HepG2 (cell line): Measurements from ENCODE around the gene MCMBP. TPM values are rescaled to one million over a fixed set of nuclear protein-coding genes. Genes with fewer than 3 reads are reported as not detected.

ENCODE experiments used
- BCLAF1 ChIP-seq: fragments of 450-650 bp; IDR thresholded peaks from 2 replicates; pipeline ENCODE4 v1.6.1; 2017; ENCODE audit warnings: mild to moderate bottlenecking
- FOXM1 ChIP-seq: sonication (generic); formaldehyde crosslinking; IDR thresholded peaks from 2 replicates; pipeline ENCODE4 v1.5.0; 2020; ENCODE audit warnings: missing genetic modification reagents
- HMG20A ChIP-seq: IDR thresholded peaks from 2 replicates; pipeline ENCODE4 v1.6.1; 2016; ENCODE audit warnings: borderline replicate concordance
- JUN ChIP-seq: sonication (generic); formaldehyde crosslinking; IDR thresholded peaks from 2 replicates; pipeline ENCODE4 v1.4.0; 2020; ENCODE audit warnings: mild to moderate bottlenecking, missing genetic modification reagents
- MAFK ChIP-seq, 2 experiments: IDR thresholded peaks in 1 of 2; conservative IDR thresholded peaks in 1 of 2; 2 replicates each; pipeline ENCODE4 v1.6.1; 2011; ENCODE audit warnings: improper control_type of control experiment in 2 of 2, low read length in 2 of 2
- NFKB2 ChIP-seq: sonication (generic); formaldehyde crosslinking; IDR thresholded peaks from 2 replicates; pipeline ENCODE4 v1.4.0; 2020; ENCODE audit warnings: missing genetic modification reagents, borderline replicate concordance
- PBX3 ChIP-seq: sonication (generic); formaldehyde crosslinking; IDR thresholded peaks from 2 replicates; pipeline ENCODE4 v1.8.1; 2023; ENCODE audit warnings: missing genetic modification reagents, inconsistent platforms, borderline replicate concordance
- SALL2 ChIP-seq: sonication (generic); formaldehyde crosslinking; IDR thresholded peaks from 2 replicates; pipeline ENCODE4 v1.8.1; 2023; ENCODE audit warnings: mild to moderate bottlenecking, missing genetic modification reagents, inconsistent platforms
- SKI ChIP-seq: fragments of 450-650 bp; IDR thresholded peaks from one replicate; pipeline ENCODE4 v1.6.1; 2018; ENCODE audit warnings: mild to moderate bottlenecking; ENCODE audit not compliant: partially characterized antibody
- ZFP82 ChIP-seq: sonication (generic); formaldehyde crosslinking; IDR thresholded peaks from 2 replicates; pipeline ENCODE4 v1.5.1; 2020; ENCODE audit warnings: mild to moderate bottlenecking, missing genetic modification reagents, borderline replicate concordance
- ZNF296 ChIP-seq: sonication (generic); formaldehyde crosslinking; conservative IDR thresholded peaks from 2 replicates; pipeline ENCODE4 v1.5.0; 2020; ENCODE audit warnings: mild to moderate bottlenecking, missing genetic modification reagents
- ZNF761 ChIP-seq: sonication (generic); formaldehyde crosslinking; conservative IDR thresholded peaks from 2 replicates; pipeline ENCODE4 v1.4.0; 2020; ENCODE audit warnings: mild to moderate bottlenecking, missing genetic modification reagents
- ZNF792 ChIP-seq: IDR thresholded peaks from 2 replicates; pipeline ENCODE4 v1.6.1; 2016
- polyA plus RNA-seq, 8 experiments: library from polyadenylated mRNA; depleted of rRNA in 3 of 8; stranded (reverse) in 7 of 8; unstranded in 1 of 8; fragments of >200 nt; fragmentation: Illumina TruSeq in 4 of 8; extraction: Trizol in 4 of 8; gene quantifications; 2 replicates each; pipeline versions ENCODE4 v1.2.1 to v1.2.3, GENCODE V29; 2011 to 2016; ENCODE audit warnings: low read depth in 4 of 8, missing spikeins in 1 of 8, mixed read lengths in 1 of 8; ENCODE audit not compliant: insufficient read depth in 1 of 8
- total RNA-seq, 5 experiments: library from RNA; depleted of rRNA; stranded (reverse); fragments of >200 nt; fragmentation: Illumina TruSeq; extraction: Trizol; gene quantifications; 2 replicates each; pipeline ENCODE4 v1.2.3, GENCODE V29; 2016; ENCODE audit warnings: low read depth in 1 of 5
- TF ChIP-seq, protein P1 (sequence below): sonication (generic); formaldehyde crosslinking; IDR thresholded peaks from 2 replicates; pipeline ENCODE4 v1.5.1; 2020; ENCODE audit warnings: missing genetic modification reagents, mild to moderate bottlenecking, borderline replicate concordance
- TF ChIP-seq, protein P2 (sequence below): sonication (generic); formaldehyde crosslinking; IDR thresholded peaks from 2 replicates; pipeline ENCODE4 v1.9.0; 2021; ENCODE audit warnings: mild to moderate bottlenecking, missing genetic modification reagents

The MCMBP gene
- total and polyA plus RNA-seq, 2 of the 13 experiments (the other 11 are each of a cell fraction or from before 2014, with no cell fraction given), result 35.7 to 62.4 TPM

- TF ChIP-seq BCLAF1, result no peak
- peak; percentile 93 for TF ChIP-seq NFKB2 (CRISPR knock-in tag)
- TF ChIP-seq, protein P1, sequence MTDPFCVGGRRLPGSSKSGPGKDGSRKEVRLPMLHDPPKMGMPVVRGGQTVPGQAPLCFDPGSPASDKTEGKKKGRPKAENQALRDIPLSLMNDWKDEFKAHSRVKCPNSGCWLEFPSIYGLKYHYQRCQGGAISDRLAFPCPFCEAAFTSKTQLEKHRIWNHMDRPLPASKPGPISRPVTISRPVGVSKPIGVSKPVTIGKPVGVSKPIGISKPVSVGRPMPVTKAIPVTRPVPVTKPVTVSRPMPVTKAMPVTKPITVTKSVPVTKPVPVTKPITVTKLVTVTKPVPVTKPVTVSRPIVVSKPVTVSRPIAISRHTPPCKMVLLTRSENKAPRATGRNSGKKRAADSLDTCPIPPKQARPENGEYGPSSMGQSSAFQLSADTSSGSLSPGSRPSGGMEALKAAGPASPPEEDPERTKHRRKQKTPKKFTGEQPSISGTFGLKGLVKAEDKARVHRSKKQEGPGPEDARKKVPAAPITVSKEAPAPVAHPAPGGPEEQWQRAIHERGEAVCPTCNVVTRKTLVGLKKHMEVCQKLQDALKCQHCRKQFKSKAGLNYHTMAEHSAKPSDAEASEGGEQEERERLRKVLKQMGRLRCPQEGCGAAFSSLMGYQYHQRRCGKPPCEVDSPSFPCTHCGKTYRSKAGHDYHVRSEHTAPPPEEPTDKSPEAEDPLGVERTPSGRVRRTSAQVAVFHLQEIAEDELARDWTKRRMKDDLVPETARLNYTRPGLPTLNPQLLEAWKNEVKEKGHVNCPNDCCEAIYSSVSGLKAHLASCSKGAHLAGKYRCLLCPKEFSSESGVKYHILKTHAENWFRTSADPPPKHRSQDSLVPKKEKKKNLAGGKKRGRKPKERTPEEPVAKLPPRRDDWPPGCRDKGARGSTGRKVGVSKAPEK (CRISPR knock-in tag), result peak; percentile 94; the same call in 1 of the 2 replicates
- TF ChIP-seq, protein P2, sequence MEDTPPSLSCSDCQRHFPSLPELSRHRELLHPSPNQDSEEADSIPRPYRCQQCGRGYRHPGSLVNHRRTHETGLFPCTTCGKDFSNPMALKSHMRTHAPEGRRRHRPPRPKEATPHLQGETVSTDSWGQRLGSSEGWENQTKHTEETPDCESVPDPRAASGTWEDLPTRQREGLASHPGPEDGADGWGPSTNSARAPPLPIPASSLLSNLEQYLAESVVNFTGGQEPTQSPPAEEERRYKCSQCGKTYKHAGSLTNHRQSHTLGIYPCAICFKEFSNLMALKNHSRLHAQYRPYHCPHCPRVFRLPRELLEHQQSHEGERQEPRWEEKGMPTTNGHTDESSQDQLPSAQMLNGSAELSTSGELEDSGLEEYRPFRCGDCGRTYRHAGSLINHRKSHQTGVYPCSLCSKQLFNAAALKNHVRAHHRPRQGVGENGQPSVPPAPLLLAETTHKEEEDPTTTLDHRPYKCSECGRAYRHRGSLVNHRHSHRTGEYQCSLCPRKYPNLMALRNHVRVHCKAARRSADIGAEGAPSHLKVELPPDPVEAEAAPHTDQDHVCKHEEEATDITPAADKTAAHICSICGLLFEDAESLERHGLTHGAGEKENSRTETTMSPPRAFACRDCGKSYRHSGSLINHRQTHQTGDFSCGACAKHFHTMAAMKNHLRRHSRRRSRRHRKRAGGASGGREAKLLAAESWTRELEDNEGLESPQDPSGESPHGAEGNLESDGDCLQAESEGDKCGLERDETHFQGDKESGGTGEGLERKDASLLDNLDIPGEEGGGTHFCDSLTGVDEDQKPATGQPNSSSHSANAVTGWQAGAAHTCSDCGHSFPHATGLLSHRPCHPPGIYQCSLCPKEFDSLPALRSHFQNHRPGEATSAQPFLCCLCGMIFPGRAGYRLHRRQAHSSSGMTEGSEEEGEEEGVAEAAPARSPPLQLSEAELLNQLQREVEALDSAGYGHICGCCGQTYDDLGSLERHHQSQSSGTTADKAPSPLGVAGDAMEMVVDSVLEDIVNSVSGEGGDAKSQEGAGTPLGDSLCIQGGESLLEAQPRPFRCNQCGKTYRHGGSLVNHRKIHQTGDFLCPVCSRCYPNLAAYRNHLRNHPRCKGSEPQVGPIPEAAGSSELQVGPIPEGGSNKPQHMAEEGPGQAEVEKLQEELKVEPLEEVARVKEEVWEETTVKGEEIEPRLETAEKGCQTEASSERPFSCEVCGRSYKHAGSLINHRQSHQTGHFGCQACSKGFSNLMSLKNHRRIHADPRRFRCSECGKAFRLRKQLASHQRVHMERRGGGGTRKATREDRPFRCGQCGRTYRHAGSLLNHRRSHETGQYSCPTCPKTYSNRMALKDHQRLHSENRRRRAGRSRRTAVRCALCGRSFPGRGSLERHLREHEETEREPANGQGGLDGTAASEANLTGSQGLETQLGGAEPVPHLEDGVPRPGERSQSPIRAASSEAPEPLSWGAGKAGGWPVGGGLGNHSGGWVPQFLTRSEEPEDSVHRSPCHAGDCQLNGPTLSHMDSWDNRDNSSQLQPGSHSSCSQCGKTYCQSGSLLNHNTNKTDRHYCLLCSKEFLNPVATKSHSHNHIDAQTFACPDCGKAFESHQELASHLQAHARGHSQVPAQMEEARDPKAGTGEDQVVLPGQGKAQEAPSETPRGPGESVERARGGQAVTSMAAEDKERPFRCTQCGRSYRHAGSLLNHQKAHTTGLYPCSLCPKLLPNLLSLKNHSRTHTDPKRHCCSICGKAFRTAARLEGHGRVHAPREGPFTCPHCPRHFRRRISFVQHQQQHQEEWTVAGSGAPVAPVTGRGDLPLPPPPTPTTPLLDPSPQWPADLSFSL (CRISPR knock-in tag), result no peak
- TF ChIP-seq PBX3, result no peak
- peak; percentile 28; the same call in 1 of the 2 replicates for TF ChIP-seq ZFP82 (CRISPR knock-in tag)
- no peak for TF ChIP-seq FOXM1 (CRISPR knock-in tag)
- peak; percentile 41 for TF ChIP-seq SKI
- peak; percentile 65; the same call in 1 of the 2 replicates for TF ChIP-seq JUN (CRISPR knock-in tag)
- peak; percentile 89 for TF ChIP-seq SALL2 (CRISPR knock-in tag)
- TF ChIP-seq ZNF761, result peak; percentile 66; the same call in 1 of the 2 replicates
- TF ChIP-seq ZNF792, result peak; percentile 91
- TF ChIP-seq MAFK (conservative IDR thresholded peaks at IDR 0.05 in 1 of 2, IDR thresholded peaks at IDR 0.05 in 1 of 2; ENCODE audit: low read length in 2 of 2), result no peak
- TF ChIP-seq HMG20A, result no peak; the same call in 1 of the 2 replicates
- TF ChIP-seq ZNF296 (CRISPR knock-in tag), result 0 out of 2 replicates have a peak, but pooled peaks have one; percentile 6
These were observed 19.8 kb upstream of the MCMBP start, which contains the start of gene SEC23IP (continued) for GRCh38 chr10:119892188-119893065.
